Left hindlimb (tissue), 1 donor: ENCODE measurements around the gene RANBP17.
"Not testable (repeated sequence)": the region's sequence is repeated elsewhere in the genome, so short reads cannot be mapped to it uniquely, and the experiment has no call there.

Experiments used
- DNase-seq: peaks from one replicate; pipeline ENCODE4 v3.0.0-alpha.2; 2018

The RANBP17 gene

GRCh38 chr5:170960567-170960966 lies 98.7 kb downstream of the RANBP17 start:
- no peak for DNase-seq

DNA sequence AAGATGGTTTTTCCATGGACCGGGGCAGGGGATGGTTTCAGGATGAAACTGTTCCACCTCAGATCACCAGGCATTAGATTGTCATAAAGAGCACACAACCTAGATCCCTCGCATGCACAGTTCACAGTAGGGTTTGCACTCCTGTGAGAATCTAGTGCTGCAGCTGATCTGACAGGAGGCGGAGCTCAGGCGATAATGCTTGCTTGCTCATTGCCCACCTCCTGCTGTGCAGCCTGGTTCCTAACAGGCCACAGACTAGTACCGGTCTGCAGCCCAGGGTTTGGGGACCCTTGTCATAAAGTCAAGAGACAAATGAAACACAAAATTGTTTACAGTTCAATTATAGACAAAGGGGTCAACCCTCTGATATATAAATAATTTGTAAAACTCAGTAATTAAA lies 101.7 kb downstream of the RANBP17 start:
- DNase-seq, result no peak

DNA sequence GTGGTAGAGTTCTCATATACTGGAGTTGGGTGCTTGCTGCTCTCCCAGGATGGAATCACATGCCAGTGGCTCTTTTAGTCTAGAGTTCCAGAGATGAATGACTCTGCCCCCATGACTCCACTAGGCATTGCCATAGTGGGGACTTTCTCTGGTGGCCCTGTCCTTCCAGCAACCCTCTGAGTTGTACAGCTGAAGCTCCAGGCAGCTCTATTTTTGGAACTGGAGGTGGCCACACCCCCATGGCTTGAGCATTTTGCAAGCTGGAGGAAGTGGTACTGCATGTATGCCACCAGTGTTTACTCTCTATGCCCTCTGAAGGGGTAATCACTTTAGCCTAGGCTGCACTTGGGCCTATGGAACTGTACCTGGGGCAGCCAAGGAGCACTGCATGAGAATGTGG lies 112.6 kb downstream of the RANBP17 start:
- DNase-seq, result no peak

- not testable (repeated sequence) for DNase-seq
These were observed 118.4 kb downstream of the RANBP17 start for GRCh38 chr5:170980261-170980660.

DNA sequence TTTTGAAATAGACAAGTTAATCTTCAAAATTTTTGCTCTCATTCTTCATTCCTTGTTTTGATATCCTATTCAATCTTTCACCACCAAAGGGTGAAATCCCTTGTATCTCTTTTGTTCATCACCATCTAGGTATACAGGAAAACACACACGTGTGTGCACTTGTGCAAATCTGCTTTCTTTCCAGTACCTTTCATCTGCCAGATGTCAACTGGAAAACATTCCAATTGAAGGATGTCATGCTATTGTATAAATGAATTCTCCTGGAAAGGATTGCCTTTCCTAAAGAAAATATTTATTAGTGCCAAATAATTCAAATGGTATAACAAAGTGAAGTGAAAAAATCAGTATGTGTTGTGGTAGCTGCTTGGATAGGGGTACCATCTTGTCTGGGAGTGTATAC lies 123.7 kb downstream of the RANBP17 start:
- no peak for DNase-seq

DNA sequence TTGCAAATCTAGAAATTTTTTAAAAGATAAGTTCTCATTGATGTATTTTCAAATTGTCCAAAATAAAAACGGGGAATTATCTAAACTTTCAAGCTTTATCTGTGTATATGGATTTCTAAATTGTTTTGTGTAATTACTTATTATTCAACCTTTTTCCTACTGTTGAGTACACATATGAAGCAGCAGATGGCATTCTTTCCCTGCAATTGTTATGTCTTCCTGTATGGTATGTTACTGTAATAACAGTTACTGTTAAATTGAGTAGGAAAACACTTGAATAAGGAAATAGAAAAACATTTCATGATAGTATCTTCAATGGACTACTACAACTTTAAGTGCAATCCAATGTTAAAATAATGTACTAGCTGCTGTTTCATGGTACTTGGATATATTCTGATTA lies 124.8 kb downstream of the RANBP17 start:
- DNase-seq, result no peak

DNA sequence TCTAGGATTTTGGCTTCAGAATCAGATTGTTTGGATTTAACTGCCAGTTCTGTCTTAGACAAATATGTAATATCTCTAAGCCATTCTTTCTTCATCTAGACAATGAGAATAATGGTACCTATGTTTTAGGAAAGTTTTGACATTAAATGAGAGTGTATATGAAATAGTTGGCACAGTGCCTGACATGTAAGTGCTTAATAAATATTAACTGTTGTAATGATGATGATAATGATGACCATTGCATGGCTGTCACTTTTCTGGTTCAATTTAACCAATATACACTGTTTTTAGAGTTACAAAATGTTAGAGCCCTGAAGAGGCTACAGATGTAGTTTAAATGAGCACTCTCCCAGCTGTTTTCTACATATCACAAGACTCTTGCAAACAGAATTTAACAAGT lies 131.7 kb downstream of the RANBP17 start:
- DNase-seq, result no peak

DNA sequence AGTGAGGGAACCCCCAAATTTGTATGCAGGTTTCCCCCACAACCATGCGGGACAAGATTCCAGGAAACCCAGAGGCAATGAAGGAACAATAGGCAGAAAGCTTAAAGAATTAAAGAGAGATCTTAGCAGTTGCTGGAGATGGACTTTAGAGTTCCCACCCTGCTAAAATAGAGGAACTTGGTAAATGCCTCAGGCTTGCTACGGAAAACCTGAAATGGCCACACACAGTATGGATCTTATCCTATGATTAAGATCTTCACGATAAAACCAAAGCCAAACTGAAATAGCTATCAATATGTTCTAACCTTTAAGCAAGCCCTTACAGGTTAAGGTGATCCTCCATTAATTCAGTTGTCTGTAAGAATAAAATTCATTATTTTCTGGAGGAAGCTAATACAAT lies 148.3 kb downstream of the RANBP17 start:
- no peak for DNase-seq

DNA sequence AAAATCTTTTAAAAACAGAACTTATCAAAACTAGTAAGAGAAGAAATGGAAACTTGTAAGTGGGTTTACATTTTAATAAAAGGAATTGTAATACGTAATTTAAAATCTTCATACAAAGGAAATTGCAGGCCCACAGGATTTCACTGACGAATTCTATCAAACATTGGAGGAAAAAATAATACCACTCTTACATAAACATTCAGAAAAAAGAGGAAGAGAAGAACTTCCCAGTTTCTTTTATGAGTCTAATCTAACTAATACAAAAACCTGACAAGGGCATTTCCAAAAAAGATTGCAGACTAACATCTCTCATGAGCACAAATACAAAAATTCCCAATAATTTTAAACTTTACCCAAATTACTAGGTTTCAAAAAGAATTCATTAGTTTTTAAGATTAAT lies 149.0 kb downstream of the RANBP17 start:
- DNase-seq, result no peak

GRCh38 chr5:171023508-171023907 lies 161.7 kb downstream of the RANBP17 start:
- no peak for DNase-seq

GRCh38 chr5:171024084-171024483 lies 162.3 kb downstream of the RANBP17 start:
- no peak for DNase-seq

- DNase-seq, result no peak
These were observed 167.6 kb downstream of the RANBP17 start for GRCh38 chr5:171029401-171029800.

GRCh38 chr5:171031977-171032376 lies 170.2 kb downstream of the RANBP17 start:
- DNase-seq, result no peak

DNA sequence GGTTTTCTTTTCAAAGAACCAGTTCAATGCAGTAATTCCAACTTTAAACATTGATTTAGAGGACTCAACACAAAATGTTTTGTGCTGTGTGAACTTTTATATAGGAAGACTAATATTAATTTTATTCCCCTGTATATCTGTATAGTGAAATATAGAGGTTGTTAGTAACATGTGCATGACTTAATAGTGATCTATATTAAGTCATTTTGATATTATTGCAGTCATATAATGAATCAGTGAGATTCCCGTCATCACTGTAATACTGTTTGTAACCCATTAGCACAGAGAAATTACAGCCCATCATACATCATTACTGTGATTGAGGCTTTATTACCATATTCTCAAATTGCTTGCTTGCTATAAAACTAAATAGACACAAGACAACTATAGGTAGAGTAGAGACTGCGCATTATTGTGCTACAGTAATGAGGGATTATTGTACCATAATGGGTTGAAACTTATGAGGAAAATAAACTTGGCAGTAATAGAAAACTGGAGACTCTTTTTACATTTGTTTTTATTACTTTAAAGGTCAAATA lies 170.7 kb downstream of the RANBP17 start:
- no peak for DNase-seq

DNA sequence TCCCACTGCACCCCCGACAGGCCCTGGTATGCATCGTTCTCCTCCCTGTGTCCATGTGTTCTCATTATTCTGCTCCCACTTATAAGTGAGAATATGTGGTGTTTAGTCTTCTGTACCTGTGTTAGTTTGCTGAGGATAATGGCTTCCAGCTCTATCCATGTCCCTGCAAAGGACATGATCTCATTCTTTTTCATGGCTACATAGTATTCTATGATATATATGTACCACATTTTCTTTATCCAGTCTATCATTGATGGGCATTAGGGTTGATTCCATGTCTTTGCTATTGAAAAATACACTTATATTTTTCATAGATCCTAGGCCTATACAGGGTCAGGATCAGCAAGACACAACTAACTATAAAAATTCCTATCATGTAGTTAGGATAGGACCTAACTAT lies 180.1 kb downstream of the RANBP17 start:
- DNase-seq, result not testable (repeated sequence)

DNA sequence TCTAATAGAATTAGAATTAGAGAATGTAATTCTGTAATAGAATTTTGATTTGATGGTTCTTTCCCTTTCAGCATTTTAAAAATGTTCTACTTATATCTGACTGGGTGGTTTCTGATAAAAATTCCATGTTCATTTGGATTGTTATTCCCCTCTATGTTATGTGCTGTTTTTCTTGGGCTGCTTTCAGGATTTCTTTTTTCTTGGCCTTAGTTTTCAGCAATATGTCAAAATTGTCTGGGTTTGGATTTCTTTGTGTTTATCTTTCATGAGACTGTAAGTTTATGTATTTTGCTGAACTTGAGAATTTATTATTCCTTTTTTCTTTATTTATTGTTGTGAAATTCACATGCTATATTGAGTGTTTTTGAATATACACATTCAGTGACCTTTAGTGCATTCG lies 189.1 kb downstream of the RANBP17 start:
- DNase-seq, result no peak

GRCh38 chr5:171055875-171056454 lies 194.1 kb downstream of the RANBP17 start:
- no peak for DNase-seq

GRCh38 chr5:171067540-171068130 lies 205.8 kb downstream of the RANBP17 start:
- no peak for DNase-seq

- no peak for DNase-seq
These were observed 212.9 kb downstream of the RANBP17 start for GRCh38 chr5:171074747-171075146.

GRCh38 chr5:171080186-171080938 lies 218.5 kb downstream of the RANBP17 start:
- no peak for DNase-seq

DNA sequence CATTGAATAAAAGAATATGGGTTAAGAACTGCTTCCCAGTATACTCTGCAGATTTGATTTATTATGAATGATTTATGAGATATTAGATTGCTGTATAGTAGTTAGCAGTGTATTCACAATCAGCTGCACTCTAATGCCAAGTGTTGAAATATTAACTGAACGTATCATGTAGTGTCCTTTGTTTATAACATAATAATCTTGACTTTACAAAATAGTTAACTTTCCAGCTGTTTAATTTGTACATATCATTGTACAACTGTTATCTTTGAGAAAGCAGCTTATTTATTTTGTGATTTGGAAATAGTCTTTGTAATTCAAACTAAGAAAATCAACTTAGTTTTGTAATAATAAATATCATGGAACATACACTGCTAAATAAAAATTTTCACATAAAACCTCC lies 219.5 kb downstream of the RANBP17 start:
- no peak for DNase-seq

DNA sequence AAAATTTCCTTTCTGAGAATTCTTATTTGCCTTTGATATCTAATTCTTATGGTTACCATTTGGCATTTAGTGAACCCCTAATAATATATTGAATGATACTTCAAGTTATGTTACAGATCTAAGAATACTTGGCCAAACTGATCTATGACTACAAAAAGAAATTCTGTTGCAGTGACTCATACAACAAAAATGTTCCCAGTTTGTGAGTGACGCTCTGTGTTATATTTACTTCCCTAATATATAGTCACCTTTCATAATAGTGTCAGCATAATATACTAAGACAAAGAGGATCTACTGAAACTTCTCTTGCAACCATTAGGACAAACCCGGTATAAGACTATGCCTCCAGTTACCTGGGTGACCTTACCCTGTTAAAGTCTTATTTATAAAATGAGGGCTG lies 230.4 kb downstream of the RANBP17 start:
- no peak for DNase-seq

DNA sequence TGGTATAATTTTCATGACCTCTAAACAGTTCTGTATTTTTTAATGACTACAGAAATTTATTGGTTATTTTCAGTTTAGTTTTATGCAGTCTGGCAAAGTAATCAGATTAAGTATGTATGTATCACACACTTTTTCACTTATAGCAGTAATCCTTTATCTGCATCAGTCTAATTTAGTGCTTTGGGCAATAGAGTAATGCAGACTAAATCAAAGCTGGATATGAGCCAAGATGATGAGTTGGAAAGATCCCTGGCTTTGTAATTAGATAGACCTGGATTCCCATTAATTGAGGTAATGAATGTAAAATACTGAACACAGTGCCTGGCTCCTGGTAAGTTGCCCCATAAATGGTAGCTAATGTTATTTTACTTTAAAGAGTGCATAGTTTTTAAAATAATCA lies 231.8 kb downstream of the RANBP17 start:
- no peak for DNase-seq

DNA sequence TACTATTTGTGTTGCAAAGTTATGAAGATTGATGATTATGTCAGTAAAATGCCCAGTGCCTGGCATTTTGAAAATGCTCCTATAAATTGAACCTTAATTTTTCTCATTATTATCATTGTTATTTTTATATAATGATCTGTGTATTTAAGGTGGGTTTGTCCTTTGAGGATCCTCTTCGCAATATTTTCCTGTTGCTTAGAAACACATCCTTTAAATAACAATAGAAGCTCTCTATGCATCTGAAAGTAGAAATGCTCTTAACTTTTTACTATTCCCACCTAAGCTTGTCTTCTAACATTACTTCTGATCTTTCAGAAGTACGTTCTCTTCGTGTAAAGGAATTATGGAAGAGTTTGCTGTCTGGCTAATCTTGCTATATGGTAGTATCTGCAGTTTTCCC lies 232.5 kb downstream of the RANBP17 start:
- DNase-seq, result no peak
